ENCODE data around the gene SLC66A2. TPM values are rescaled to one million over a fixed set of nuclear protein-coding genes. Genes with fewer than 3 reads are reported as not detected.

The SLC66A2 gene
- total RNA-seq, 1 experiment from 2014 or later = 17.4 TPM

DNA sequence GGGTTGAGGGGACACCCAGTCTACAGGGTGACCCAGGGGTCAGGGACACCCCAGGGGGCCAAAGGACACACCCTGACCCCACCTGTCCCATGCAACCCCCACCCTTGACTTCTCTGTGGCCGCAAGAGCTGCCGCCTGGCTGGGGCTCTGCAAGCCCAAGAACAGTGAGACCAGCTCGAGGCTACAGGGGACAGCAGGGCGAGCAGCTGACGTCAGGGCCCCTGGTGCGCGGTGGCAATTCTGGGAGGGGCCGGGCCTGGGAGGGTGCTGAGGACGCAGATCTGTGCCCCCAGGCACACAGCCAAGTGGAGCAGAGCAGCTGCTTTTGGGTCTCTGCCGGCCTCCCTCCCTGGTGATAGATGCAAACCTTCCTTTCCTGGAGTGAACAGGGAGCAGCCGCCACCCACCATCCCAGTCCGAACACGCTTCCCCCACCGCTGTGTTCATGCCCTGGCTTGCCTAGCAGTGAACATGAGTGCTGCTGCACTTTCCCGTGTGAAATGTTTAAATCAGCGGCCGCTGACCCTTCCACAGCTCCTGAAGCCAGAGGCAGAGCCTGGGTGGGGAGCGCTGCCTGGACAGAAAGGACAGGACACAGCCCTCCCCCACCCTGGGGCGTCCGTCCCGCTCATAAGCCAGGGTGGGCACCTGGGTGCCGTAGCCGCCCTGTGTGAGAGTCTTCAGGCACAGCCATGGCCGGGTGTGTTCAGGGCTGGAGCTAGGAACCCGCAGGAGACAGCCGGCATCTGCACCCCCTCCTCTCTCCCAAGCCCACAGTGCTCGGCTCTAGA is 46.9 kb downstream of the SLC66A2 start:
- no peak for DNase-seq (ENCODE audit: low spot score)

DNA sequence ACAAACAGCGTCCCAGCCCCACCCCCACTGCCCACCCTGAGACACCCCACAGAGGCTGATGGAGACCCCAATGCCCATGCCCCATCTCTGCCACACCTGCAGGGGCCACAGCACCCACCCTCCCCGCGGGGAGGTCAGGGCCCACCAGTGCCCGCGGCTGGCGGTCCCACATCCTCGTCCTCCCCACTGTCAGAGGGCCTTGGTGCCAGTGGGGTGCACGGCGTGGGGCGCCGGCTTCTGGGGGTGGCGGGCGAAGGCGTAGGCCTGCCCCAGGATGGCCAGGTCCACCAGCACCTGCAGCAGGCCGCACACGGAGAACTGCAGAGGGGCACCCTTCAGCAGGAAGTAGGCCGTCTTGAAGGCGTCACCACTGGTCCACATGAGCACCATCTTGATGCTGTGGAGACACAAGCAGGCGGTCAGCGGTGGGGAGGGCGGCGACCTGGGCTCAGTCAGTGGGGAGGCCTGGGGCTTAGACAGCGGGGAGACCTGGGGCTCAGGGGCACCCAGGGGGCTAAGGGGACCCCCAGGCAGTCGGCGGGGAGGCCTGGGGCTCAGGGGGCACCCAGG is 47.6 kb downstream of the SLC66A2 start:
- no peak for DNase-seq (ENCODE audit: low spot score)

DNA sequence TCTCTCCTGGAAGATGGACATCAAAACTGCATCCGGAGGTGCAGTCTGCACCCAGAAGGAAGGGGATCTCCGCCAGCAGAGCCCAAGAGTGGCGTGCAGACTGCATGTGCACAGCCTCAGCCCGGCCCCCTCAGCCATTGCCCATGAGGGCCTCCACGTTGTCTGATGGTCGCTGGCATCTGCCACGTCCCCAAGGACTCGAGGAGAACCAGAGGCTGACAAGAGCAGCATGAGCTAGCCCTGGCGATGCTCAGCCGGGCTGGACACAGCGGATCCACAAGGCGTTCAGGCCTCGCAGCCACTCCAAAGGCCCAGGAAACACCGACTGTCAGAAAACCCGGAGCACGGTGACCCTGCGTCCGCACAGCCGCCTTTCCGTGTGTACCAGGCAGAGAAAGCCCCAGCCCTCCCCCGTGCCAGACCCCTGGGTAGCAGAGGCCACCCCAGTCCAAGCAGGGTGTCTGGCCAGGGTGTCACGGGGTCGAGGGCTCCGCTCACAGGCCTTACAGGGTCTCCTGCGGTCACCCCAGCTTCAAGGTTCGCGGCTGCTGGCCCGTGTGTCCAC is 48.3 kb downstream of the SLC66A2 start:
- DNase-seq (ENCODE audit: low spot score) = no peak

DNA sequence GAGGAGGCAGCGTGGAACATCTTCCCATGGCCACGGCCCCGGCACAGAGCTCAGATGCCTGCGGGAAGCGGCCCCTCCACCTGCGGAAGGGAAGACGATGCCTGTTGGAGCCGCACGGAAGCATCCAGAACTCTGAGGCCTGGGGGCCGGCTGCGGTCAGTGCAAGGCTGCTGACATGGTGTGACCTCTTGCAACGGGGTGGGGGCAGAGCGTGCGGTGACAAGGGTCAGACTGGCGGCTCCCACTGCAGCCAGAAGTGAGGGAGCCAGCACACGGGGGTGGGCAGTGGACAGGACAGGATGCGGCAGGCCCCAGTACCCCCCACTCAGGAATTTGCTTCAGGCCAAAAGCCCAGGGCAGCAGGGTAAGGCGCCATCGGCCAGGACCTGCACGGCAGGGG is 48.8 kb downstream of the SLC66A2 start:
- DNase-seq (ENCODE audit: low spot score) = no peak

DNA sequence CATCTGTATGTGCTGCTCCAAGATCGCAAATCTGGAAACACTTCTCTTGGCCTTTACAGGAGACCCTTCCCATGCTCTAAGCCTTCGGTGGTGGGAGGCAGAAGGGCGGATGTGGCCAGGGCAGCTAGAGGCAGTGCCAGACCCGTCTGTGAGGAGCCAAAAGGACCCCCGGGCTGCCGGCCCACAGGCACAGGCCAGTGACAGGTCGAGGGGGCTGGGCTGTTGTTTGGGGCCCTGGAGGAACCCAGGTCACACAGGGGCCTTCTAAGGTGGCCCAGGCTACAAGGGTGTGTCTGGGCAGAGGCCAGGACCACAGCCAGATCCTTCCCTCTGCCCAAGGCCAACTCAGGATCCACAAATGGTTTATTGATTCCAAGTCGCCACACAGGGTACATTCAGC is 49.4 kb downstream of the SLC66A2 start:
- no peak for DNase-seq (ENCODE audit: low spot score)

DNA sequence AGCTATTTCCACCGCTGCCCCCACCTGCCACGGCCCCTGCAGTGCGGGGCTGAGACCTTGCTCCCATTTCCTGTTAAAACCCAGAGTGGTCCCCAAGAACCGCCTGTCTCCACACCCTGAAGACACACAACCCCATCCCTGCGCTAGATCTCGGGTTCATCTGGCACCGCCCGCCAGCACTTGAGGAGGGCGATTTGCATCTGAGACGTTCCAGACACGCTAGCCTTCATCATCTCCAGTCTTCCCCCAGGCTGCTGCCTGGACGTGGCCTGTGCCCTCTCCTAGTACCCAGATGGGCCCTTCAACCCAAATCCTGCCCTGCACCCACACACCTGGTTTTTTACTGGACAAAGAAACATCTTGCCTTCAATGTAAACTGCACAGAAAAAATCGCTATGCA is 49.8 kb downstream of the SLC66A2 start:
- DNase-seq (ENCODE audit: low spot score) = no peak

DNA sequence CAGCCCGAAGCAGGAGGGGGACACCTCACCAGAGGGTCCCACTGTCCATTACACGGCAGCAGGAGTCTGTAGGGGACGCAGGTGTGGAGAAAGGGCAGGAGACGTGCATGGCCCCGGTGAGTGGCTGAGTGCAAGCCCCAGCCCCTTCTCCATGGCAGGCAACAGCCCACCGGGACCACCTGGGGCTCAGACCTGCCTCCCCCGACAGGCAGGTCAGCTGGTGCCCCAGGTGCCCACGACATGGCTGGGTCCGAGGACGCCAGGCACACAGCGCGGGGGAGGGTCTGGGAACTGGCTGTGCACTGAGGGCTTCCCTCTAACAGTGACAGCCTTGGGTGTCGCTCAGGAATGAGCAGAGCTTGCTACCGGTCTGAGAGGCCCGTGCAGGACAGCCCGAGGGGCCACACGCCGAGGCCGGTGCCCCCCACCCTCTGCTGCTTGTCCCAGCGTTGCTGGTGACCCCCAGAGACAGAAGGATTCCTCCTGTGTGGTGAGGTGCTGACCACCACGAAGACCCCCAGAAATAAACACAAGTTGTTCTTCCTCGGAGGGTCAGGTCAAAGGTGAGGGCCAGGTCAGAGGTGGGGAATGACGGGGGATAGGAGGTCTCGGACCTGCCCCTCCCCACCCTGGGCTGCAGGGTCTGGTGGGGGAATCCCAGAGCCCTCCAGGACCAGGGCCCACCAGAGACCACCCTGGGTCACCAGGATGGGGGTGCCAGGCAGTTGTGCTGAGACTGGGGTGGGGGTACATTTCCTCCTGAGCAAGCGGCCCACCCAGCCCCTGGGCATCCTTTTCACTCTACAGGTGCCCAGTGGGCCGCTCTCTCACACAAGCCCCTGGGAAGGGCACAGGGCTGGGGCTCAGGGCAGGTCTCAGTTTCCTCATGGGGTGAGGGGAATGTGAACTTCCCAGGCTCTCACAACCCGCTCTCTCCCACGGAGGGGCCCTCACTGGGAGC is 50.6 kb downstream of the SLC66A2 start:
- DNase-seq (ENCODE audit: low spot score) = no peak

DNA sequence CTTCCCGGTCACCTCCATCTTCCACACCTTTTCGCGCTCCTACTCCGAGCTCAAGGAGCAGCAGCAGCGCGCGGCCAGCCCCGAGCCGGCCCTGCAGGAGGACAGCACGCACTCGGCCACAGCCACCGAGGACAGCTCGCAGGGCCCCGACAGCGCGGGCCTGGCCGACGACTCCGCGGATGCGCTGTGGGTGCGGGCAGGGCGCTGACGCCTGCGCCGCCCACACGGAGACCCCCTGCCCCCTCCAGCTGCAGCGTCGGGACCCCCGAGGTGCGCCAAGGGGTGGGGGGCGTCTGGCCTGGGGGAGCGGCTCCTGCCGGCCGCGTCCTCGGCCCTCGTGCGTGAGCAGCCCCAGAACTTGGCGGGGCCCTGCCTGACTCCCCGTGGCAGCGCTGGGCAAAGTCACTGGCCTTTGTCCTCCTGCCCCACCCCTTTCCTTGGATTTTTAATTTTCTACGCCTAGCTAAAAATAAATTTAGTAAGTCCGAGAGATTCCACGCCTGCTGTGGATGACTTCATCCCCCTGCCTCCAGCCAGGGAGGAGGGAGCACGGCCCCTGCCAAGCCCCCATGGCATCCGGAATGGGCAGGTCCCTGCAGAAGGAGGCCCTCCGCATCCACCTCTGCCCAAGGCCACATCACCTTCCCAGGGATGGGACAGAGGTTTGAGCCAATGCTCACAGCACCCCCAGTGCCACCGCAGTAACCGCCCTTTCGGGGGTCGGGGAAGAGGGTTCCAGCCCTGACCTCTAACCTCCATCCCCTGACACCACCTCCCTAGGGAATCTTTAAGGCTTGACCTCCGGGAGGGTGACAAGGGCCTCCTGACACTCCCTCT is 51.6 kb downstream of the SLC66A2 start:
- no peak for DNase-seq (ENCODE audit: low spot score)

DNA sequence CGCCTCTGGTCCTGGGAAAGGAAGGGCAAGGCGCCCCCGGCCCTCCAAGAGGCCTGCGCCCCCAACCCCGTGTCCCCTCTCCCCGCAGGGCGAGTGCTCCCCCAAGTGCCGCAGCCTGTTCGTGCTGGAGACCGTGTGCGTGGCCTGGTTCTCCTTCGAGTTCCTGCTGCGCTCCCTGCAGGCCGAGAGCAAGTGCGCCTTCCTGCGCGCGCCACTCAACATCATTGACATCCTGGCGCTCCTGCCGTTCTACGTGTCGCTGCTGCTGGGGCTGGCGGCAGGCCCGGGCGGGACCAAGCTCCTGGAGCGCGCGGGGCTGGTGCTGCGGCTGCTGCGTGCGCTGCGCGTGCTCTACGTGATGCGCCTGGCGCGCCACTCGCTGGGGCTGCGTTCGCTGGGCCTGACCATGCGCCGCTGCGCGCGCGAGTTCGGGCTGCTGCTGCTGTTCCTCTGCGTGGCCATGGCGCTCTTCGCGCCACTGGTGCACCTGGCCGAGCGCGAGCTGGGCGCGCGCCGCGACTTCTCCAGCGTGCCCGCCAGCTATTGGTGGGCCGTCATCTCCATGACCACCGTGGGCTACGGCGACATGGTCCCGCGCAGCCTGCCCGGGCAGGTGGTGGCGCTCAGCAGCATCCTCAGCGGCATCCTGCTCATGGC is 52.4 kb downstream of the SLC66A2 start:
- DNase-seq (ENCODE audit: low spot score) = no peak

DNA sequence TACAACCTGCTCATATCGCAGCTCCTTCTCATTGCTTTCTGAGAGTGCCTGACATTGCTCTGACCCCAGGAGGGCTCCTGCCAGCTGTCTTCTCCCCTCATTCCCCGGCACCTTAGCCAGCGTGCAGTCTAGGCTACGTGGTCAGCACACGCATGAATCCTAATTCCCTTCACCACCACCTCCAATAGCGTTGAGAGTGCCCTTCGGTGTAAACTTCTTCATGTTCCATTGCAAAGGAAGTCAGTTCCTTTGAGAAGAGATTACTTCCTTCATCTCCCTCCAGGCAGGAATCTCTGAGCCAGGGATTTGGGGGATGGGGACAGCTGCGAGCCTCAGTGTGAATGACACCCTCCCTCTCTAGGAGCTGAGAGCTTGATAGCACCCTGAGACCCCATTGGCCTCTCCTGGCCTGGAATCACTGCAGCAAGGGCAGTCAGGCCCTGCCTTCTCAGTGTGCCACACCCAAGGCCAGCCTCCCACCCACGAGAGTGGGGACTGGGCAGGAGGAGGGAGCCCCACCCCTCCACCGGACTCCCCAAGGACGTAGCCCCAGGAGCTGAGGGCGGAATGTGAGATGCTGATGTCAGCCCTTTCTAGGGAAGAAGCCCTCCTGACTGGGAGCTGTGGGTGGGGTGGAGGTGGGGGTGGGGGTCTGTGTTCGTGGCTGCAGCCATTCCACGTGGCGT is 53.4 kb downstream of the SLC66A2 start:
- DNase-seq (ENCODE audit: low spot score) = no peak

DNA sequence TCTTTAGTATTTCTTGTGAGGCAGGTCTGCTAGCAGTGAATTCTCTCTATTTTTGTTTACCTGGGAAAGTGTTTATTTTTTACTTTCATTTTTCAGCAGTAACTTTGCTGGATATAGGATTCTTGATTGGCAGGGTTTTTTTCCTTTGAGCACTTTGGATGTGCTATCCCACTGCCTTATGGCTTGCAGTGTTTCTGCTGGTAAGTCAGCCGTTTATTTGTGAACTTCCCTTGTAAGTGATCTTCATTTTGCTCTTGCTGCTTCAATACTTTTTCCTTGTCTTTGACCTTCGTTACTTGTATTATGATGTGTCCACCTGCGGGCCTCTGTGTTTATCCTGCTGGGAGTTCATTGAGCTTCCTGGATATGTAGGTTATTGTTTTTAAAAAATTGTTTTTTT is 54.7 kb downstream of the SLC66A2 start:
- no peak for DNase-seq (ENCODE audit: low spot score)

DNA sequence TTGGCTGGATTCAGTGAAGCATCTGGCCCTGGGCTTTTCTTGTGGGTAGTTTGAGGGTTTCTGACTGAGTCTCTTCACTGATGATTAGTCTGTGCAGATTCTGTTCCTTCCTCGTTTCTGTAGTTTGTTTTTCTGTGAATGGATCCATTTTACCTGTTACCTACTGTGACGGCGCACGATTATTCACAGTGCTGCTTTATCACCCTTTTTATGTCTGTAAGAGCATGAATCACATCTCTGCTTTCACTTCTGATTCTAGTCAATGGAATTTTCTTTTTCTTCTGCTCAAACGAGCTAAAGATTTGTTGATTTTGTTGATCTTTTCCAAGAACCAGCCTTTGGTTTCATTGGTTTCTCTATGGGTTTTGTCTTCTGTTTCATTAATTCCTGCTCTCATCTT is 60.8 kb downstream of the SLC66A2 start:
- no peak for DNase-seq (ENCODE audit: low spot score)

DNA sequence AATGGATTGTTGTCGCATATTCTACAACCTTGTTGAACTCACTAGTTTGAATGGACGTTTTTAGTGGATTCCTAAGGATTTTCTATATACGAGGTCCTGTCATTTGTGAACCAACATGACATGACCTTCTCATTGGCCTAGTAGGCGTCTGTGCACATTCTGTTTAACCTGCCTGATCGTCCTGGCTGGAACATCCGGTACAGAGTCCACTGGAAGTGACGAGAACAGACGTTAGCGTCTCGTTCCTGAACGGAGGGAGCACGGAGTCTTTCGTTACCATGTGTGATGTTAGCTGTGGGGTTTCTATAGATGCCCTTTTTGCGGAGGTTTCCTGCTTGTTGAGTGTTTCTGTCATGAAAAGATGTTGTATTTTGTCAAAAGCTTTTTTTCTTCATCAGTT is 61.9 kb downstream of the SLC66A2 start:
- DNase-seq (ENCODE audit: low spot score) = no peak

DNA sequence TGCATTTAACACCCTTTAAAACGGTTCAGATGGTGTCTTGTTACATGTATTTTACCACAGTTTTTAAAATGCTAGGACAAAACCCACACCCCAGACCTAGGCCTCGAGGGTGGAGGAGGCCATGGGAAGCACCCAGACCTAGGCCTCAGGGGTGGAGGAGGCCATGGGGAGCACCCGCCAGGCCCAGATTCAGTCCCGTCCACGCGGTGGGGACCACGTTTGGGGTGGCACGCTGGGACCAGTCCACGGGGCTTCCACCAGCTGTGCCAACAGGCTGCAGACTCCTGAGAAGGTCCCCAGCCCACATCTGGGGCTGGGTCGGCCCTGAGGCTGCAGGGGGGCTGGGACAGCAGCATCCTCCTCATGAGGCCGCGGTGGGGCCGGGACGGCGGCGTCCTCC is 63.4 kb downstream of the SLC66A2 start:
- no peak for DNase-seq (ENCODE audit: low spot score)

DNA sequence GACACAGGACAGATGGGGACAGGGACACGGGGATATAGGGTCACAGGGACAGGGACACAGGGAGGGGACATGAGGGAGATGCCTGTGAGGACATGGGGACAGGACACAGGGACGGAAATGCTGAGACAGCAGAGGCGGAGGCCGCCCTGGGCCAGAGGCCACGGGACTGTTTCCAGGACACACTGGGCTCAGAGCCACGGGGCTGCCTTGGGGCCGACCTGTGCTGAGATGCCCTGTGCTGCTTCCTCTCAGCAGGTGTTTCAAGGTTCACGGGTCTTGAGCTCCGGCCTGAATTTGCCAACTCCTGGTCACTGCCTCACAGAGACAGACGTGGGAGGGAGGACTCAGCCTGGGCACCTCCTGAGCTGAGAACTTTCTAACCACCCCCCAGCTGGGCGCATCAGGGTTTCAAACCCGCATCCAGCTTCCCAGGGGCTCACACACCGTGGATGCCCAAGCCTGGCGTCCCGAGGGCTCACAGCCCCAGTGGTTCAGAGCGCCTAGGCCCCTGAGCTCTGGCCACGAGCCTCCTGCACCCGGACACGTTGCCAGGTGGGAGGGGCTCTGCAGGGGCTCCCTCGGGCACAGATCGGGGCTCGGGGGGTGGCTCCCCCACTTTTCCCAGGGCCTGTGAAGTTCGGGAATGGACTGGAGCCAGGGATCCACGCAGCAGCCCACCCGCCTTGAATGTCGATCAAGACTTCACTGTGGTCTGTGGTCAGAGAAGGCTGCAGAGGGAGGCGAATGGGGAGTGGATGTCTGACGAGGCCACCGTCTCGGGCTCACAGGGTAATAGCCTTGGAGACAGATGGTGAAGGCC is 64.1 kb downstream of the SLC66A2 start:
- DNase-seq (ENCODE audit: low spot score) = no peak

DNA sequence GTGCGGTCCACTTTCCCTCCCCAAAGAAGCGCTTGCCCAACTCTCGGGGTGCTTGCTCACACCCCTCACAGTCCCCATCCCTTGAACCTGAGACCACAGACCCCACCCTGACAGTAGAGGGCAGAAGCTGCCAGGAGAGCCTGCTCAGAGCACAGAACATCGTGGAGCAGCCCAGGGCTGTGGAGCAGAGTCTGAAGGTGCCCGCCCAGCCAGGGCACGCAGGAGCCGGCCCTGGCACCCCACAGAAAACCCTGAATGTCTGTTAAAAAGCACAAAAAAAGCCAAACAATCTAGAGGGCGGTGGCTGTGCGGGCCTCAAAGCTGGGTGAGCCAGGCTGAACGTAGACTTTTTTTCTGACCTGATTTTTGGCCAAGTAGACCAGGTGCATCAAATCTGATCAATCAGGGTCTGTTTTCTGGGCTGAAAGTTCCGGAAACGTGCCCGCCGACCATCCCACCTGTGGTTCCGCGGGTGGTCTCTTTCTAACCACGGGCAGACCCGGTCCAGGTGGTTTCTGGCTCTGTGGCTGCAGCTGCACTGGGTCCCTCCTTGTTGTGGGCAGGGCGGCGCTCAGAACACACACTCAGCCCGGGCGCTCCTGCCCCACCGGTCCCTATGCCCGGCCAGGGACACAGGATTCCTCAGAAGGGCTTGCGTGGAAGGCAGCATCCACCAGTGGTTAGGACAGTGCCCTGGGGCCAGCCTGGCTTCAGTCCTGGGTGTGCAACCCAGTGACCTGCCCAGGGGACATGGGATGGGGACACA is 66.3 kb downstream of the SLC66A2 start:
- no peak for DNase-seq (ENCODE audit: low spot score)

DNA sequence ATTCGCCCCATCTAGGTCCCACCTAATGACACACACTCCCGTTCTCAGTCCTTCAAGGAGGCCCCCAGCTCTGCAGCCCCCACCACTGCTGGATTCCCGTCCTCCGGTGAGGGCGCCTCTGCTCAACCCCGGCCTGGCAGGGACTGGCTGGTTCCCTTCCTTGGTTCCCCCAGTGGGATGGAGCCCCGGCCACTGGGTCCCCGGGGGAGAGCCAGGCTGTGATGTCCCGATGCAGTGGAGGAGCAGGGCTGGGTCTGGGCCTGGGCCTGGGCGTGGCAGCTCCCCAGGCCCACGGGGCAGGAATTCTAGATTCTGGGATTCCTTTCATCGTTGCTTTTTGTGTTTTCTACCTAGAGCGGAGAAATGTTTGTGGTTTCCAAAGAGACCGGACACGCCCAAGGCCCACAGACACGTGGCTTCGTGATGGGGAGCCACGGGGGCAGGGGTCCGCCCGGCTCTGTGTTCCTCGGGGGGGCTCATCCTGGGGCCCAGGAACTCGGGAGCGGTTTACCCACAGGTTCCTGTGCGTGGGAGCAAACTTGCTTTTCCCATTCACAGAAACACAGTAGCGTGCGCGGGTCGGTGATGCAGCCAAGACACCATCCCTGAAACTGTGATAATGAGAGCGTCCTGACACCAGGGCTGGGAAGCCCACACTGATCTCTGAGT is 67.0 kb downstream of the SLC66A2 start:
- no peak for DNase-seq (ENCODE audit: low spot score)

Data from H4 (cell line).